ENCODE measurements around the gene GAL3ST1. TPM values are rescaled to one million over a fixed set of nuclear protein-coding genes. Genes with fewer than 3 reads are reported as not detected.

GAL3ST1 gene
- polyA plus RNA-seq, 1 donor, result 23.8 TPM

- no peak for DNase-seq
These were observed 36.2 kb downstream of the GAL3ST1 start for GRCh38 chr22:30538280-30538679.

- no peak for DNase-seq
These were observed 37.3 kb downstream of the GAL3ST1 start for GRCh38 chr22:30537083-30537731.

GRCh38 chr22:30535182-30535581 lies 39.3 kb downstream of the GAL3ST1 start:
- DNase-seq, result no peak

GRCh38 chr22:30531651-30532608 lies 42.5 kb downstream of the GAL3ST1 start:
- no peak for DNase-seq

GRCh38 chr22:30526656-30527055 lies 47.8 kb downstream of the GAL3ST1 start:
- no peak for DNase-seq

- no peak for DNase-seq
These were observed 50.6 kb downstream of the GAL3ST1 start for GRCh38 chr22:30523646-30524489.

- no peak for DNase-seq
These were observed 52.9 kb downstream of the GAL3ST1 start for GRCh38 chr22:30521368-30522156.

GRCh38 chr22:30519842-30520425 lies 54.5 kb downstream of the GAL3ST1 start:
- DNase-seq, result no peak

GRCh38 chr22:30516731-30517130 lies 57.7 kb downstream of the GAL3ST1 start:
- peak; percentile 18 for DNase-seq

- DNase-seq, result no peak
These were observed 58.2 kb downstream of the GAL3ST1 start for GRCh38 chr22:30516273-30516672.

GRCh38 chr22:30514252-30514651 lies 60.2 kb downstream of the GAL3ST1 start:
- DNase-seq, result no peak

- no peak for DNase-seq
These were observed 61.0 kb downstream of the GAL3ST1 start for GRCh38 chr22:30513462-30513861.

GRCh38 chr22:30511911-30512310 lies 62.6 kb downstream of the GAL3ST1 start:
- DNase-seq, result no peak

- DNase-seq, result no peak
These were observed 63.4 kb downstream of the GAL3ST1 start for GRCh38 chr22:30511109-30511508.

GRCh38 chr22:30508216-30508615 lies 66.2 kb downstream of the GAL3ST1 start:
- DNase-seq, result no peak

GRCh38 chr22:30507670-30508069 lies 66.8 kb downstream of the GAL3ST1 start:
- DNase-seq, result no peak

GRCh38 chr22:30506507-30506968 lies 67.9 kb downstream of the GAL3ST1 start:
- DNase-seq, result no peak

All from left kidney (tissue), 2 donors.